ENCODE data around the gene MGAM2.
"Not testable (repeated sequence)": the region's sequence is repeated elsewhere in the genome, so short reads cannot be mapped to it uniquely, and the experiment has no call there.

Gene MGAM2

GRCh38 chr7:142111499-142111898 lies at the start of gene MGAM2:
Gene MGAM2, plus strand, starts transcription at chr7:142111718. Its CDS starts 5,156 bp downstream, at chr7:142116874.
- no peak for DNase-seq

GRCh38 chr7:142063551-142064442 lies 47.7 kb upstream of the MGAM2 start:
- DNase-seq: no peak

DNA sequence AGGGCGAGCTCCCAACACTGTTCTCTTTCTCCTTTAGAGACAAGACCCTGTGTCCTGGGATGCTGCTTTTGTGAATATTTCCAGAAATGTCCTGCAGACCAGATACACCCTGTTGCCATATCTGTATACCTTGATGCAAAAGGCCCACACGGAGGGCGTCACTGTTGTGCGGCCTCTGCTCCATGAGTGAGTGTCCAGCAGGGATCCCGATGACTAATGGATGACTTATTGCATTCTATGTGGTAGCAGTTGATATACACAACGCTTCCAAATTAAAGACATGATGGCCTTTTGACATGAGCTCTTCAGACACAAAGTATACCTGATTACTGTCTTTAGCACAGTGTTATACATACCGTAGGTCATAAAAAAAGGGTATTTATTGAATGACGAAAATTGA lies 45.0 kb upstream of the MGAM2 start:
- no peak for DNase-seq

DNA sequence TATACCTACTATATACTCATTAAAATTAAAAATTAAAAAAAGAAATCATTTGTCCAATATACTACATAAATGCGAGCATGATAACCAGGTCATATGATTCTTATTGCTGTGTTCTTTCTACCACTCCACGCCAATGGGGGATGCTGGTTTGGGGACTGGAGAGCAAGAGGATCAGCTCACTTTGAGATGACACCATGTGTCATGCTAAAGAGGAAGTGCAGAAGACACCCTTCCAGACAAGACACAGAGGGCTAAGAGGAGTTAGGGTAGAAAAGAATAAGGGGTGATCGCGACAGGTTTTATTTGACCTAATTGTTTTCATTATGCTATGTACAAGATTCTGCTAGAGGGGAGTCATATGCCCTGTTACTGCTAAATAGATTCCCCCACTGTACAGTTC lies 33.8 kb upstream of the MGAM2 start:
- DNase-seq: no peak

- no peak for DNase-seq
These were observed 27.9 kb upstream of the MGAM2 start for GRCh38 chr7:142083605-142084004.

DNA sequence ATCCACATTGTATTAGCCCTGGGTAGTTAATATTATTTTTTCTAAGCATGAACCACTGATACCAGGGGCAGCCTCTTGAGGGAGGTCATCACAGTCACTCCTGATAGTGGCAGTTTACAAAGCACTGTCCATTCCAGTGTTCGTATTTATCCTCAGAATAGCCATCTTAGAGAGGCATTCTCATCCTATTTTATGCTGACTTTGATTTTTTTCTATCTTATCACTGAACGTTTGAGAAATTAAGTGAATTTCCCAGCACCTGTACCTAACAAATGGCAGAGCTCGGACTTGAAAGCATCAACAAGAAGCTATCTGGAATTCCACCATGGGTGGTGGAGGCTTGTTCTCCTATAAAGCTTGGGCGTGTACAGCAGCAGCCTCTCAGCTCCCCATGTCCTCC lies 26.1 kb upstream of the MGAM2 start:
- no peak for DNase-seq

- DNase-seq: peak; percentile 81
These were observed 23.4 kb upstream of the MGAM2 start for GRCh38 chr7:142088022-142088714.

GRCh38 chr7:142089035-142089434 lies 22.5 kb upstream of the MGAM2 start:
- no peak for DNase-seq

DNA sequence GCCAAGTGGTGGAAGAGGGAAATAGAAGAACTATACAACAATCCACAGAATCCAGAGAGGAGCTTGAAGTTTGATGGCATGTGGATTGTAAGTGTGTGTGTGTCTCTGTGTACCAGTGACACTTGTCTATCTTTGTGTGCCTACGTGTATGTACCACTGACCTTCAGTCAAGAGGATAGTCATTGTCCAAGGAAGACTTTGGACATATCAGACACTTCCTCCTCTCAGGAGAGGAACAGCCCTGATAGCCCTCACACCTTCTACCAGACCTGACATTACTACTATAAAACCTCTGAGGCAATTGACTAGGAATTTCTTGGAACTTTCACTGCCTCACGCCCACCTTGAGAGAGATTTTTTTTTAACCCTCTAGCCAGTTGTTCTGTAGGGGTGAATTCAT lies 19.6 kb upstream of the MGAM2 start:
- DNase-seq: no peak

DNA sequence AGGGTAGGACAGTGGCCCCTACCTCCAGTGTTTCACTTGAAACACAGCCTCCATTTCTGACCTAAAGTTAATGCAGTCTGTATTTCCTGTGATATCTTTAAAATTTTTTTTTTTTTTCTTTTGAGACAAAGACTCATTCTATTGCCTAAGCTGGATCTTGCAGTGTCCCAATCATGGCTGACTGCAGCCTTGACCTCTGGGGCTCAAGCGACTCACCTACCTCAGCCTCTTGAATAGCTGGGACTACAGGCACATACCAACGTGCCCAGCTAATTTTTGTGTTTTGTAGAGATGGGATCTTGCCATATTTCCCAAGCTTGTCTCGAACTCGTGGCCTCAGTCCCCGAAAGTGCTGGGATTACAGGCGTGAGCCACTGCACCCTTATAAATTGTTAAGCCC lies 16.7 kb upstream of the MGAM2 start:
- no peak for DNase-seq

GRCh38 chr7:142097571-142097970 lies 13.9 kb upstream of the MGAM2 start:
- DNase-seq: no peak

DNA sequence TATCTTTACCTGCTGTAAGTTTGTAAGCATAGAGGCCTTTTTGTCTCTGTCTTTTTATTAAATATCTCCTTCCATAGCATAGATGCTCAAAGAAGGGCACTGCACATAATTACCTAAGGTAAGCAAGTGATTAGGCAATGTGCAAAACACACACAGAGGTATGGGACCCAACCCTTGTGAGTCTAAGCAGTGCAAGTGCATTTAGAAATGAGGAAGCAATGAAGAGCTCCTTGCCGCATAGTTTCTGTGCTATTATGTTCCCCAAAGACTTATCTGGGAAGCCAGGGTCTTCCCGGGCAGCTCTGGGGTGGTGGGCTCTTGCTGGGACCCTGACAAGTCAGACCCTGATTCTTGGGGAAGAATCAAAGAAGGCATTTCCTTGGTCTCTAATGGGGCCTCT lies 13.5 kb upstream of the MGAM2 start:
- DNase-seq: no peak

DNA sequence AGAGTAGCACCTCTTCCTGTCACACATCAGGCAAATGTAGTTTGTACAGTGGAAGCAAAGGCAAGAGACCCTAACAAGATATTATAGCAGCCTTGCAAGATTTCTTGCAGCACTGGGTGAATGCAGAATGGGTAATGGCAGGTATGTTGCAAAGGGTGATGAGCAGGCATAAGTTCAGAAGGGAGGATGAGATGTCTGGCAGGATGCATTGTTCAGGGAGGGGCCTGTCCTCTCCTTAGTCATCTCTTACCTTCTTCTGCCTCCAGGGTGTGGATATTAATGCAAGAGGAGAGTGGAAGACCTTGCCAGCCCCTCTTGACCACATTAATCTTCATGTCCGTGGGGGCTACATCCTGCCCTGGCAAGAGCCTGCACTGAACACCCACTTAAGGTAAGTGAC lies 12.2 kb upstream of the MGAM2 start:
- not testable (repeated sequence) for DNase-seq

GRCh38 chr7:142100634-142101033 lies 10.9 kb upstream of the MGAM2 start:
- DNase-seq: no peak

DNA sequence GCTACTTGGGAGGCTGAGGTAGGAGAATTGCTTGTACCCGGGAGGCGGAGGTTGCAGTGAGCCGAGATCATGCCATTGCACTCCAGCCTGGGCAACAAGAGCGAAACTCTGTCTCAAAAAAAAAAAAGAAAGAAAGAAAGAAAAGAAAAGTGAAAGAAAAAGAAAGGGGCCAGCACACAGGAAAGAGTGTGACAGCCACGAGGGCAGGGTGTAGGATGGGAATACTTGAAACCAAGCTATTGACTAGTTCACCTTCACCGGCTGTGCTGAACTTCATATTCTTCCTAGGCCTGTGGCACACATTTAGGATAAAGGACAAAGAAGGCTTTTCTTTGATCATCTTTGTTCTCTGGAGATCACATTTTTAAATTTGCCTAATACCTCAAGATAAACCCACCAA lies 9.7 kb upstream of the MGAM2 start:
- not testable (repeated sequence) for DNase-seq

GRCh38 chr7:142104550-142105527 lies 6.7 kb upstream of the MGAM2 start:
- no peak for DNase-seq

GRCh38 chr7:142108728-142109505 lies 2.6 kb upstream of the MGAM2 start:
- DNase-seq: no peak

GRCh38 chr7:142110098-142110497 lies 1.4 kb upstream of the MGAM2 start:
- DNase-seq: no peak

- DNase-seq: no peak
These were observed 880 bp upstream of the MGAM2 start for GRCh38 chr7:142110638-142111037.

DNA sequence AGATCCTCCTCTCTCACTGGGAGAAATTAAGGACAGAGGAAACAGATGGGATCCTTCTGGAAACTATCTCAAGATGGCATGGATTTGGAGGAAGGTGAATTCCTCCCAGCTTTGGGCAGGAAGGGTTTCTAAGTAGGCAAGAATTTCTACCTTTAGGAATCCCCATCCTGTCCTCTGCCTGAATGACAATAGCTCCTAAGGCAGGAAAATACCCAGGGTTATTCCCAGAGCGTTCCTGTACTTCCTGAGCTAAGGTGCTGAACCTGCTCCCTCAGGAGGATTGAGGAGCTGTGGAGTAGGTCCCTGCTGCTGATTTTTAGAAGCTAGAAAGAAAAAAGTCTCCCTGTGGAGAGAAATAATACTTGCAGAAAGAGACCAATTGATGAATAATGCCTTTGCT lies 568 bp downstream of the MGAM2 start:
- DNase-seq: no peak

DNA sequence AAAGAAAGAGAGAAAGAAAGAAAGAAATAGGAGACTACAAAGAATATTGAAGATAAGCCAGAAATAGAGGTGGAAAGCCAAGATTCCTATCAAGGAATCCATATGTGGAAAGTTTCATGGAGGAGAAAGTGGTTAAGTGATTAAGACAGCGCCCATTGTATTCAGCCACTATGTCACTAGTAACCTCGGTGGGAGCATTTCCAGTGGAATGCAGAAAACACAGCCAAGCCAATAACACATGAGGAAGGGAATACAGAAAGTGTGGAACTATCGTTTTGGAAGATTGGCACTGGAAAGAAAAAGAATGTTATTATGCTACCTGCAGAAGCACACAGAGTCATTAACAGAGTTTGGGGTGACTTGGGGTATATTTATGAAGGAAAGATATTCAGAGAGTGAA lies 2.7 kb downstream of the MGAM2 start:
- no peak for DNase-seq

DNA sequence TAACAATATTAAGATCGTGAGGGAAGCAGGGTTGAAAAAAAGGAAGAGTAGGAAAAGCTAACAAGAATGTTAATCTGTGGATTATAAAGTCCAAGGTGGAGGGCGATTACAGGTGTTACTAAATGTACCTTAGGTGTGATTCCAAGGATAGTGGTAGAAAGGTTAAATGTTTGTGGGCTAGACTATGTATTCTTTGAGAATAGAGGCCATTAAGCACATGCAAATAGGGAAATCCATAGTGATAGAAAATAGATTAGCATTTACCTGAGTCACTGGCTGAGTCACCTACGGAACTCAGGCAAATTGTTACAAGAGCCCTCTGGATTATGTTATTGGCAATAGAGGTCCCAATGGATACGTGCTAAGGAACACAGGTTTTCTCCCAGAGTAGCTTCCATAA lies 9.0 kb downstream of the MGAM2 start:
- DNase-seq: no peak

Data from NCI-H524 treated with DMSO at 0.1 percent for 48 hours (cell line).